ENCODE results near the gene CUBN.

The CUBN gene

DNA sequence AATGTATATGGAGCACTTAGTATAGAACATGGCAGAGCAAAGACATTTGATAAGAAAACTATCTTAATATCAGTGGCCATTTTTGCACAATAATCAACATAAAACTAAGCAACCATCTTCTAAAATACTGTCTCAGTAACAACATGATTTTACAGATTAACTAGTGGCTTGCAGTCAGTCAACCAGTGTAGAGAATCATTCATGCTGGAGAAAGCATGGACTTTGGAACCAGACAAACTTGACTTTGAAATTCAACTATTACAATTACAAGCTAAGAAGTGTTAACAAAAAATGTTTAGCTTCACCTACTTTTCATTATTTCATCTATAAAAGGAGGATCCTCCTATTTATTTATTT lies 27.7 kb downstream of the CUBN start:
- DNase-seq (ENCODE audit: low read depth), result no peak

DNA sequence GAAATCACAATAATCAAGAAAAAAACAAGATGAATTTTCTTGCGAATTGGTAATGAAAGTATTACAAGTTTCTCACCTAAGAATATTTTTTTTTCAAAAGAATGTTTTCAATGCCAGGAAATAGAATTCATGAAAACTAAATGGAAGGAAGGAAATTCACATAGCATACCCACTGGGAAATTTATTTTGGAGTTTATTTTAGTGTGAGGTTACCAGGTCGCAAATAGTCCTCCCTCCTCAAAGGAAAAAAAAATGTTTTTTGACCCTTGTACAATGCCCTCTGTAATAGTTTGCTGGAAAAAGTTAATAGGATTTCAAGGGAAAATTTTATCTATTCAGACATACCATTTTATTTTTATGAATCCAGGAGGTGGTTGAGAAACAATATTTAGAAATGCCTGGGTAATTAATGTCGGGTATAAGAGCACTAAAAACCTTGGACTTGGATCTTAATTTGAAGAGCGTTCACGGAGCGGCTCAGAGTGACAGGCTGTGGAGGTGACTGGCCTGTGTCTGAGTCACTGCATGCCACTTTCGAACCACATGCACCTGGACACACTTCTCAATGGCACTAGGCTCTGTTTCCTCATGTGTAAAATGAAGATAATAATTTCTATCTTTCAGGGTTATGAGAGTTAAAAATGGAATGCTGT lies 28.2 kb downstream of the CUBN start:
- DNase-seq (ENCODE audit: low read depth), result no peak

DNA sequence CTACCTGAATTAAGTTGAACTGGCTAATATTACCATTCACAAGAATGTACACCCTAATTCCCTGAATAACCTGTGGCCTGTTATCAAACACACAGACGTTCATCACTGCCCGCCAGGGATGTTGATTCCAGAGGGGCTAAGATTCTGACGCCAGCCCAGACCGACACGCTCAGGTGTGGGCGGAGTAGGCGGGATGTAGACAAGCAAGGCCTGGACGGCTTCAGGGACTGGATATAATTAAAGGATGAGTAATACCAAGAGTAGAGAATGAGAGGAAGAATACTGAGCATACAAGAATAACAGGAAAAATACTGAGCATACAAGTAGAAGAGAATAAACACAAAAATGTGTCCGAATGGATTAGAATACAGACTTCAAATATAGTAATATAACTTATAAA lies 29.0 kb downstream of the CUBN start:
- DNase-seq (ENCODE audit: low read depth), result no peak

DNA sequence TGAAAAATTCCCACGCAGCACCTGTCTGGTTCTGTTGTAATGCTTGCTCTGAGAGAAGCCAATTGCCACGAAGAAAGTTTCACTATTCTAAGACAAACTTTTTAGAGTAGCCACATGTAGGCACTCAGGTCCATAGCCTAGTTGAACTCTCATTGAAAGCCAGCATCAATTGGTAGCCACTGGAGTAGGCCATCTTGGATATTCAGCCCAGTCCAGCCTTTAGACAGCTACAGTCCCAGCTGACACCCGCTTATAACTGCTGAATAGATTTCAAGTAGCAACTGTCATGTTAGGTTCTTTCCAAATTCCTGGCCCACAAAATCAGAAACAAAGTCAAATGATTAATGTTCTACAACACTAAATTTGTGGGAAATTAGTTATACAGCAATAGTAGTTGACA lies 31.6 kb downstream of the CUBN start:
- DNase-seq (ENCODE audit: low read depth), result no peak

GRCh38 chr10:17094844-17095243 lies 34.8 kb downstream of the CUBN start:
- DNase-seq (ENCODE audit: low read depth), result no peak

GRCh38 chr10:17092986-17093803 lies 36.4 kb downstream of the CUBN start:
- no peak for DNase-seq (ENCODE audit: low read depth)

GRCh38 chr10:17092216-17092944 lies 37.2 kb downstream of the CUBN start:
- DNase-seq (ENCODE audit: low read depth), result no peak

DNA sequence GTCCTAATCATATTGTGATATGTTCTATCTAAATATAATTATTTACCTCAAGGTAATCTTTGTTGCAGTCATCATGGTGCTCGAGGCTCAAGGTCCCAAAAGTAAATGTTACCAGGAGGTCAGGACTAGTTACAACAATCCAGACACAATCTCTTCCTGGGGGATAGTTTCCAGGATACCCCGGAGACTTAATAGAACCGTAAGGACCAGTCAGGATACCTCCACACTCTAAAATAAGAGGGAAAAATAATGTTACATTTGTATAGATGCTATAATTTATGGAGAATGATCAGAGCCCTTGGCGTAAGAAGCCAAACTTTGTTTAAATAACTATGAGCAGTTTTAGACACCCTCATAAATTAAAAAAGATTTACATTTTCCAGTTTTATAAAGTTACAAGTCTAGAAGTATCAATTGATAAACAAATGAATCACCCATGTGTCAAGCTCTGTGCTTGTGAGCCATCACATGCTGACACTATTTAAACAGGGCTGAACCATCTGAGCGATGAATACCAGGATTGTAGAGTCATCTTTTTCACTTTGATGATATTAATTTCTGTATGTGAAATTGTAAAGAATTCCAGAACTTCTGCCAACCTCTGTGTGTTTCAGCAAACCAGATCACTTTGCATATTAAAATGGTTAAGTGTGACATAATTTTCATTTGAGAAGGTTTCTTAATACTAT lies 41.3 kb downstream of the CUBN start:
- DNase-seq (ENCODE audit: low read depth), result no peak

DNA sequence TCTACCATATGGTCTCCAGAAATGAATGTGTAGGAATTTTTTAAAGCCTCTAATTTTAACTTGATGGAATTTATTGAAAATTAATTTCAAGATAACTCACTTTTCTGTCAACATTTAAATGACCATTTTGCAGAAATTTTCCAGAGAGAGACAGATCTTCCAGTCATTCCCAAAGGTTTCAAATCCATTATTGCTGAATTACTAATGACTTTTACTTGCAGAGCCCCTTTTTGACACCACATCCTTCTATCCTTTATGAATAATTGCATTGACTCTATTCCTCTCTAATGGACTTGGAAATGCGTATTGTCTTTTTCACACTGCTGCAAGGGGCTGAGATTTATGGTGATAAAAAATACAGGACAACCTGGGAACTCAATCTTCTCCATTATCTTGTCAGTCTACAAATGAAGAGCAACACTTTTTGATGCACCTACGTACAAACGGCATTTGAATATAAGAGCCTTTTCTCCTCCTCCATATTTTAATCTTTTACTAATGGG lies 42.7 kb downstream of the CUBN start:
- DNase-seq (ENCODE audit: low read depth), result no peak

DNA sequence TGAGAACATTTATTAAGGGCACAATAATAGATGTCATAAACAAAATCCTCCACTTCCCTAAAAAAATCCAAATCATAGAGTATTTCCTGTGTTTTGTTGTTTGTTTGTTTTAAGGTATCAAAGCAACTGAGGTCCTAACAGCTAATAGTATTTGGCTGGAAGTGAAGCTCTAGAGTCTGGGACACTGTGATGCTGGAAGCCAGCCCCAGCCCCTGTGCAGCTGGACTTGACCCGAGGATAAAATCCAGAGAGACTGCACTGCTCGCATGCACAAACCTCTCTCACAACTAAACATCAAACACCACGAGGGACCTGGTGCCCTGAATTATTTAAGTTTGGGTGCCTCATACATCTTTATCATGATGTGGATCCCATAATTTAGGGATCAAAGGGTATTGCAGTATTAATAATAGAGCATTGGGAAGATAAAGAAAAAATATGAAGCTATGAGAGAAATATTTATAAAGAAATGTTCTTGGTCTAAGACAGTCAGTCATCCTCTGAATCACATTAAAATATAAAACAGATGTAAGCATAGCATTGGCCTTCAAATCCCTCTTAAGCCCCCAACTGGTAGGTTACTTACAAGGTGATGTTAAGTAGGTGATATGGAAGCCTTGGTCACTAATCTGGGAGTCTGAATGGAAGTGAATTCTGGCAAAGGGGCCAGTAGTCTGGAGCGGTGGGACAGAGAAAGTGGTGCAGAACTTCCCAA lies 44.4 kb downstream of the CUBN start:
- no peak for DNase-seq (ENCODE audit: low read depth)

- DNase-seq (ENCODE audit: low read depth), result no peak
Observed at GRCh38 chr10:17084258-17084657, 45.4 kb downstream of the CUBN start.

DNA sequence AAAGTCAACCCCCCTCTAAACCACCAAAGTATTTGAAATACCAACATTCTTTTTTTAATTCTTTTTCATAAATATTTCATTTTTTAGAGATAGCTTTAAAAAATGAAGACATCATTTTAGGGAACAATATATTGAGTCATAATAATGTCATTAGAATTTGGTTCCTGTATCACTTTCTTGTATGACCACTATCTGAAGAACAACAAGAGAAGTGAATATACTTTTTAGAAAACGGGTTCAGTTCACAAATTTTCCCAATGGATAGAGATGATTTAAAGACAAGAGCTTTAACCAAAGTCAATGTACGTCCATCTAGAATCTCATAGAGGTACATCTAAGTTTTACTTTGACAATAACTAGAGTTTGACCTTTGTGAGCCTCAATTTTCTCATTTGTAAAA lies 48.2 kb downstream of the CUBN start:
- DNase-seq (ENCODE audit: low read depth), result no peak

GRCh38 chr10:17077890-17078289 lies 51.7 kb downstream of the CUBN start:
- no peak for DNase-seq (ENCODE audit: low read depth)

- DNase-seq (ENCODE audit: low read depth), result no peak
Observed at GRCh38 chr10:17077346-17077781, 52.2 kb downstream of the CUBN start.

- no peak for DNase-seq (ENCODE audit: low read depth)
Observed at GRCh38 chr10:17076626-17077345, 52.8 kb downstream of the CUBN start.

GRCh38 chr10:17075533-17076359 lies 53.9 kb downstream of the CUBN start:
- DNase-seq (ENCODE audit: low read depth), result no peak

DNA sequence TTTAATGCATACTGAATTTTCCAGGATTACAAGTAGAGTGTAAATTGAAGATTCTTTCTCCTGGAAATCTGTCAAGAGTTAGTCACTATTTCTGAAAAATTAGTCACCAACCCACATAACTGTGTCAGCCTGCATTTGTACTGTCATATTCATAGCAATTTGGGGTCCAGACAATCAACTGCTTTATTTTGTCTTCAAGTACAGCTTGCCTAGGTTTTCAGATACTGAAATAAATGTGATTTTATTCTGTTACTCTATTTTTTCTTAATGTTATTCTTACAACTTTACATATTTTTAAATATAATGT lies 55.1 kb downstream of the CUBN start:
- DNase-seq (ENCODE audit: low read depth), result no peak

DNA sequence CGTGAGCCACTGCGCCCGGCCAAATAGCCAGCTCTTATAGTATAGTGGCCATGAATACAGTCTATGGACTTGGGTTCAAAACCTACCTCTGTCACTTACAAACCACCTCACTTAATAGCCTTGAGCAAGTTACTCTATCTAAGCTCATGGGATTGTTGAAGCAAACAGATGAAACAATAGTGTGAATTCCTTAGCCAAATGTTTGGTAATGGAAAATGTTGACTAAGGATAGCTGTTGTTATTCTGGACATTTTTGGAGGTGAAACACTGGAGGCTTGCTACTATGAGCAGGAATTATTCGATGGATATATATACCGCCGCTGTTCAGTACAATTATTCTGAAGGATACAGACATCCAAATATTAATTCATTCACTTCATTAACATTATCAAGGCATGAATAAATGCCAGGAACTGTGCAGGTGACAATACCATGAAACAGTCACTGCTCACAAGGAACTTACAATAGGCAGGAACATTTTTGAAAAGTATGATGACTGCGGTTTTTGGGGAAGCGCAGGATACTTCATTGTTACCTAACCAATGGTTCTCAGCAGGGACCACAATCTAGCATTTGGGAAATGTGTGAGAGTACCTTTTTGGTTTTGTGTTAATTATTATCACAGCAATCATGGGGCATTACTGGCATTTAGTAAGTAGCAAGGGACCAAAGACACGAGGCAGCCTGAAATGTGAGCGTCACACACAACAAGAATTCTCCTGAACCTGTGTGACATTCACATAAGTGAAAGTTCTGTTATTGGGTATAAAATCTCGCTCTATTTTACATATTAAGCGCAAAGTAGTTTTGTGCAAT lies 55.7 kb downstream of the CUBN start:
- no peak for DNase-seq (ENCODE audit: low read depth)

DNA sequence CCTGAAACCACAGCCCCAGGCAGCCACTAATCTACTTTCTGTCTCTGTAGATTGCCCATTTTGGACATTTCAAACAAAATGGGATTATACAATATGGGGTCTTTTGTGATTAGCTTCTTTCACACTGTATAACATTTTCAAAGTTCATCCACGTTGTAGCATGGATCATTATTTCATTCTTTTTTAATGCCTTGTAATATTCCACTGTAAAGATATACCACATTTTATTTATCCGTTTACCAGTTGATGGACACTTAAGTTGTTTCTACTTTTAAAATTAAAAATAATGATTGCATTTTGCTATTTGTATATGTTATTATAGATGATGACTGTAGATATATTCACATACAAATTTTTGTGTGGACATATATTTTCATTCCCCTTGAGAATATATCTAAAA lies 60.7 kb downstream of the CUBN start:
- no peak for DNase-seq (ENCODE audit: low read depth)
